ENCODE measurements around the gene IL17RD.

Gene IL17RD

GRCh38 chr3:57160765-57161538 lies 4.2 kb downstream of the IL17RD start:
- in situ Hi-C loops (cut with MboI; ENCODE audit: low pct_unique_long_range_greater_than_20kb, low sequenced_read_pairs, unreplicated experiment): no loop called here
- no peak for TF ChIP-seq CTCF (IDR thresholded peaks at IDR 0.05; ENCODE audit: extremely low read depth, insufficient read depth, missing control alignments)
- no peak for DNase-seq (ENCODE audit: low spot score)

GRCh38 chr3:57160076-57160764 lies 4.9 kb downstream of the IL17RD start:
- DNase-seq (ENCODE audit: low spot score): no peak
- in situ Hi-C loops (cut with MboI; ENCODE audit: low pct_unique_long_range_greater_than_20kb, low sequenced_read_pairs, unreplicated experiment): no loop called here
- no peak for TF ChIP-seq CTCF (IDR thresholded peaks at IDR 0.05; ENCODE audit: extremely low read depth, insufficient read depth, missing control alignments)

- TF ChIP-seq CTCF (IDR thresholded peaks at IDR 0.05; ENCODE audit: extremely low read depth, insufficient read depth, missing control alignments): no peak
- in situ Hi-C loops (cut with MboI; ENCODE audit: low pct_unique_long_range_greater_than_20kb, low sequenced_read_pairs, unreplicated experiment): no loop called here
- DNase-seq (ENCODE audit: low spot score): no peak
These were observed 6.1 kb downstream of the IL17RD start for GRCh38 chr3:57158813-57159738.

GRCh38 chr3:57158325-57158724 lies 6.8 kb downstream of the IL17RD start:
- no peak for TF ChIP-seq CTCF (IDR thresholded peaks at IDR 0.05; ENCODE audit: extremely low read depth, insufficient read depth, missing control alignments)
- no peak for DNase-seq (ENCODE audit: low spot score)
- in situ Hi-C loops (cut with MboI; ENCODE audit: low pct_unique_long_range_greater_than_20kb, low sequenced_read_pairs, unreplicated experiment): no loop called here

- TF ChIP-seq CTCF (IDR thresholded peaks at IDR 0.05; ENCODE audit: extremely low read depth, insufficient read depth, missing control alignments): no peak
- DNase-seq (ENCODE audit: low spot score): no peak
- in situ Hi-C loops (cut with MboI; ENCODE audit: low pct_unique_long_range_greater_than_20kb, low sequenced_read_pairs, unreplicated experiment): no loop called here
These were observed 7.6 kb downstream of the IL17RD start for GRCh38 chr3:57157545-57157944.

GRCh38 chr3:57155310-57155643 lies 9.9 kb downstream of the IL17RD start:
- TF ChIP-seq CTCF (IDR thresholded peaks at IDR 0.05; ENCODE audit: extremely low read depth, insufficient read depth, missing control alignments): no peak
- DNase-seq (ENCODE audit: low spot score): no peak
- in situ Hi-C loops (cut with MboI; ENCODE audit: low pct_unique_long_range_greater_than_20kb, low sequenced_read_pairs, unreplicated experiment): no loop called here

All from GM13977 (cell line).